ENCODE results near the gene MRPL36. TPM values are rescaled to one million over a fixed set of nuclear protein-coding genes. Genes with fewer than 3 reads are reported as not detected.

MRPL36 gene
- total and polyA plus RNA-seq, 2 experiments from 2014 or later, result 47.5 to 149 TPM

GRCh38 chr5:1827886-1828397, 28.3 kb upstream of the MRPL36 start:
- H3K27ac Mint-ChIP-seq, result no peak overlapping the region
- H3K27me3 ChIP-seq (ENCODE audit: insufficient read depth), result no peaks in the 10 kb centered on the region
- H3K4me2 ChIP-seq, result peak overlapping the region; percentile 60; the same call in 1 of the 2 replicates
- H2AFZ ChIP-seq, result peak overlapping the region; percentile 38
- H3K79me2 ChIP-seq (replicated peaks; ENCODE audit: insufficient read depth), result no peaks in the 10 kb centered on the region
- peaks cover 11% of the 10 kb centered on the region; the same call in 1 of the 2 replicates for H3K4me1 ChIP-seq (ENCODE audit: insufficient read depth)
- H3K4me3 Mint-ChIP-seq, result 0 out of 3 replicates have a peak overlapping the region, but pooled peaks have one; percentile 32
- H3F3A ChIP-seq (replicated peaks; ENCODE audit: low read depth), result no peaks in the 10 kb centered on the region
- ATAC-seq (peak; percentile 73), DNase-seq (ENCODE audit: low spot score) (peak; percentile 74)
- no peak overlapping the region for H3K27ac ChIP-seq (ENCODE audit: low read depth)
- H4K20me1 ChIP-seq (replicated peaks; ENCODE audit: insufficient read depth), result peaks cover 14% of the 10 kb centered on the region
- H3K9me3 Mint-ChIP-seq, result no peaks in the 10 kb centered on the region
- peaks cover 33% of the 10 kb centered on the region for H3K4me1 Mint-ChIP-seq
- H3K36me3 ChIP-seq (ENCODE audit: insufficient read depth), result no peaks in the 10 kb centered on the region
- no peaks in the 10 kb centered on the region for H3K9me2 ChIP-seq (ENCODE audit: insufficient read depth)
- peaks cover 8% of the 10 kb centered on the region; the same call in 2 of the 3 replicates for H3K36me3 Mint-ChIP-seq (ENCODE audit: low read depth)
- H3K27me3 Mint-ChIP-seq (ENCODE audit: insufficient read depth, low read depth, poor library complexity), result peaks cover 13% of the 10 kb centered on the region
- TF ChIP-seq CTCF (conservative IDR thresholded peaks at IDR 0.05; ENCODE audit: low read depth in 2 of 2), result no peak
- TF ChIP-seq, protein P1, sequence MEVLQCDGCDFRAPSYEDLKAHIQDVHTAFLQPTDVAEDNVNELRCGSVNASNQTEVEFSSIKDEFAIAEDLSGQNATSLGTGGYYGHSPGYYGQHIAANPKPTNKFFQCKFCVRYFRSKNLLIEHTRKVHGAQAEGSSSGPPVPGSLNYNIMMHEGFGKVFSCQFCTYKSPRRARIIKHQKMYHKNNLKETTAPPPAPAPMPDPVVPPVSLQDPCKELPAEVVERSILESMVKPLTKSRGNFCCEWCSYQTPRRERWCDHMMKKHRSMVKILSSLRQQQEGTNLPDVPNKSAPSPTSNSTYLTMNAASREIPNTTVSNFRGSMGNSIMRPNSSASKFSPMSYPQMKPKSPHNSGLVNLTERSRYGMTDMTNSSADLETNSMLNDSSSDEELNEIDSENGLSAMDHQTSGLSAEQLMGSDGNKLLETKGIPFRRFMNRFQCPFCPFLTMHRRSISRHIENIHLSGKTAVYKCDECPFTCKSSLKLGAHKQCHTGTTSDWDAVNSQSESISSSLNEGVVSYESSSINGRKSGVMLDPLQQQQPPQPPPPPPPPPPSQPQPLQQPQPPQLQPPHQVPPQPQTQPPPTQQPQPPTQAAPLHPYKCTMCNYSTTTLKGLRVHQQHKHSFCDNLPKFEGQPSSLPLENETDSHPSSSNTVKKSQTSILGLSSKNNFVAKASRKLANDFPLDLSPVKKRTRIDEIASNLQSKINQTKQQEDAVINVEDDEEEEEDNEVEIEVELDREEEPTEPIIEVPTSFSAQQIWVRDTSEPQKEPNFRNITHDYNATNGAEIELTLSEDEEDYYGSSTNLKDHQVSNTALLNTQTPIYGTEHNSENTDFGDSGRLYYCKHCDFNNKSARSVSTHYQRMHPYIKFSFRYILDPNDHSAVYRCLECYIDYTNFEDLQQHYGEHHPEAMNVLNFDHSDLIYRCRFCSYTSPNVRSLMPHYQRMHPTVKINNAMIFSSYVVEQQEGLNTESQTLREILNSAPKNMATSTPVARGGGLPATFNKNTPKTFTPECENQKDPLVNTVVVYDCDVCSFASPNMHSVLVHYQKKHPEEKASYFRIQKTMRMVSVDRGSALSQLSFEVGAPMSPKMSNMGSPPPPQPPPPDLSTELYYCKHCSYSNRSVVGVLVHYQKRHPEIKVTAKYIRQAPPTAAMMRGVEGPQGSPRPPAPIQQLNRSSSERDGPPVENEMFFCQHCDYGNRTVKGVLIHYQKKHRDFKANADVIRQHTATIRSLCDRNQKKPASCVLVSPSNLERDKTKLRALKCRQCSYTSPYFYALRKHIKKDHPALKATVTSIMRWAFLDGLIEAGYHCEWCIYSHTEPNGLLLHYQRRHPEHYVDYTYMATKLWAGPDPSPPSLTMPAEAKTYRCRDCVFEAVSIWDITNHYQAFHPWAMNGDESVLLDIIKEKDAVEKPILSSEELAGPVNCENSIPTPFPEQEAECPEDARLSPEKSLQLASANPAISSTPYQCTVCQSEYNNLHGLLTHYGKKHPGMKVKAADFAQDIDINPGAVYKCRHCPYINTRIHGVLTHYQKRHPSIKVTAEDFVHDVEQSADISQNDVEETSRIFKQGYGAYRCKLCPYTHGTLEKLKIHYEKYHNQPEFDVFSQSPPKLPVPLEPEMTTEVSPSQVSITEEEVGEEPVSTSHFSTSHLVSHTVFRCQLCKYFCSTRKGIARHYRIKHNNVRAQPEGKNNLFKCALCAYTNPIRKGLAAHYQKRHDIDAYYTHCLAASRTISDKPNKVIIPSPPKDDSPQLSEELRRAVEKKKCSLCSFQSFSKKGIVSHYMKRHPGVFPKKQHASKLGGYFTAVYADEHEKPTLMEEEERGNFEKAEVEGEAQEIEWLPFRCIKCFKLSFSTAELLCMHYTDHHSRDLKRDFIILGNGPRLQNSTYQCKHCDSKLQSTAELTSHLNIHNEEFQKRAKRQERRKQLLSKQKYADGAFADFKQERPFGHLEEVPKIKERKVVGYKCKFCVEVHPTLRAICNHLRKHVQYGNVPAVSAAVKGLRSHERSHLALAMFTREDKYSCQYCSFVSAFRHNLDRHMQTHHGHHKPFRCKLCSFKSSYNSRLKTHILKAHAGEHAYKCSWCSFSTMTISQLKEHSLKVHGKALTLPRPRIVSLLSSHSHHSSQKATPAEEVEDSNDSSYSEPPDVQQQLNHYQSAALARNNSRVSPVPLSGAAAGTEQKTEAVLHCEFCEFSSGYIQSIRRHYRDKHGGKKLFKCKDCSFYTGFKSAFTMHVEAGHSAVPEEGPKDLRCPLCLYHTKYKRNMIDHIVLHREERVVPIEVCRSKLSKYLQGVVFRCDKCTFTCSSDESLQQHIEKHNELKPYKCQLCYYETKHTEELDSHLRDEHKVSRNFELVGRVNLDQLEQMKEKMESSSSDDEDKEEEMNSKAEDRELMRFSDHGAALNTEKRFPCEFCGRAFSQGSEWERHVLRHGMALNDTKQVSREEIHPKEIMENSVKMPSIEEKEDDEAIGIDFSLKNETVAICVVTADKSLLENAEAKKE (CRISPR knock-in tag; IDR thresholded peaks at IDR 0.05), result no peak
- TF ChIP-seq CREB1 (CRISPR knock-in tag; IDR thresholded peaks at IDR 0.05; ENCODE audit: low read depth), result no peak
- no peak for TF ChIP-seq JUNB (IDR thresholded peaks at IDR 0.05; ENCODE audit: unreplicated experiment)
- no peak for TF ChIP-seq EZH2 (IDR thresholded peaks at IDR 0.05; ENCODE audit: low read depth, unreplicated experiment)
- TF ChIP-seq EZH2phosphoT487 (IDR thresholded peaks at IDR 0.05; ENCODE audit: unreplicated experiment), result no peak
- peak overlapping the region; percentile 41 for H3K4me3 ChIP-seq

All from GM23338 (cell line).